Skeletal muscle satellite cell (primary cell): ENCODE results near the gene ARHGAP10.

ENCODE experiments used
- H3K27me3 ChIP-seq: 2 replicates; pipeline ENCODE4 v1.7.0; 2013; ENCODE audit warnings: low read length; ENCODE audit not compliant: control insufficient read depth, insufficient read depth
- H3K36me3 ChIP-seq: 2 replicates; pipeline ENCODE4 v1.7.0; 2013; ENCODE audit warnings: mild to moderate bottlenecking, control low read depth, low read length; ENCODE audit not compliant: insufficient read depth
- H3K4me1 ChIP-seq: 2 replicates; pipeline ENCODE4 v1.7.0; 2013; ENCODE audit warnings: low read length; ENCODE audit not compliant: control insufficient read depth, insufficient read depth
- H3K4me2 ChIP-seq: 2 replicates; pipeline ENCODE4 v1.7.0; 2013; ENCODE audit warnings: mild to moderate bottlenecking, low read length
- H3K4me3 ChIP-seq: 2 replicates; pipeline ENCODE4 v1.7.0; 2013; ENCODE audit warnings: low read length
- H3K9ac ChIP-seq: 2 replicates; pipeline ENCODE4 v1.7.0; 2013; ENCODE audit warnings: mild to moderate bottlenecking, low read depth, low read length, moderate library complexity
- H3K9me3 ChIP-seq: replicated peaks from 2 replicates; pipeline ENCODE4 v1.7.0; 2013; ENCODE audit warnings: mild to moderate bottlenecking, control low read depth, low read length

ARHGAP10 gene

GRCh38 chr4:147822128-147822527 is 90.2 kb downstream of the ARHGAP10 start:
- Histone ChIP-seq H3K27me3 (no peaks in the 10 kb centered on the region), H3K9ac (no peak overlapping the region), H3K36me3 (peaks cover 17% of the 10 kb centered on the region), H3K4me3 (no peak overlapping the region), H3K9me3 (no peaks in the 10 kb centered on the region), H3K4me1 (peaks cover 37% of the 10 kb centered on the region), H3K4me2 (peak overlapping the region; percentile 12)

GRCh38 chr4:147823130-147823529 is 91.2 kb downstream of the ARHGAP10 start:
- peaks cover 17% of the 10 kb centered on the region for H3K36me3 ChIP-seq
- H3K4me1 ChIP-seq, result peaks cover 38% of the 10 kb centered on the region
- no peak overlapping the region for H3K4me2 ChIP-seq
- no peaks in the 10 kb centered on the region for H3K9me3 ChIP-seq
- H3K4me3 ChIP-seq, result no peak overlapping the region
- no peaks in the 10 kb centered on the region for H3K27me3 ChIP-seq
- H3K9ac ChIP-seq, result no peak overlapping the region

- H3K4me2 ChIP-seq, result no peak overlapping the region
- no peak overlapping the region for H3K9ac ChIP-seq
- peaks cover 17% of the 10 kb centered on the region for H3K36me3 ChIP-seq
- H3K9me3 ChIP-seq, result no peaks in the 10 kb centered on the region
- H3K4me3 ChIP-seq, result no peak overlapping the region
- H3K27me3 ChIP-seq, result no peaks in the 10 kb centered on the region
- H3K4me1 ChIP-seq, result peaks cover 48% of the 10 kb centered on the region
These were observed 92.4 kb downstream of the ARHGAP10 start for GRCh38 chr4:147824316-147824715.

- Histone ChIP-seq H3K9me3 (no peaks in the 10 kb centered on the region), H3K4me3 (no peak overlapping the region), H3K9ac (no peak overlapping the region), H3K4me2 (no peak overlapping the region), H3K36me3 (peaks cover 17% of the 10 kb centered on the region), H3K27me3 (no peaks in the 10 kb centered on the region), H3K4me1 (peaks cover 54% of the 10 kb centered on the region)
These were observed 93.0 kb downstream of the ARHGAP10 start for GRCh38 chr4:147824884-147825283.

GRCh38 chr4:147825451-147826287 is 93.8 kb downstream of the ARHGAP10 start:
- Histone ChIP-seq H3K4me2 (peak overlapping the region; percentile 3), H3K9me3 (no peaks in the 10 kb centered on the region), H3K9ac (no peak overlapping the region), H3K36me3 (peaks cover 17% of the 10 kb centered on the region), H3K4me3 (no peak overlapping the region), H3K4me1 (peaks cover 62% of the 10 kb centered on the region), H3K27me3 (no peaks in the 10 kb centered on the region)

- no peak overlapping the region for H3K4me3 ChIP-seq
- no peaks in the 10 kb centered on the region for H3K9me3 ChIP-seq
- no peak overlapping the region for H3K9ac ChIP-seq
- no peaks in the 10 kb centered on the region for H3K27me3 ChIP-seq
- H3K4me1 ChIP-seq, result peaks cover 64% of the 10 kb centered on the region
- peak overlapping the region; percentile 3 for H3K4me2 ChIP-seq
- H3K36me3 ChIP-seq, result peaks cover 17% of the 10 kb centered on the region
These were observed 94.4 kb downstream of the ARHGAP10 start for GRCh38 chr4:147826288-147826646.

GRCh38 chr4:147828331-147828905 is 96.5 kb downstream of the ARHGAP10 start:
- H3K4me3 ChIP-seq, result no peak overlapping the region
- no peaks in the 10 kb centered on the region for H3K9me3 ChIP-seq
- H3K27me3 ChIP-seq, result no peaks in the 10 kb centered on the region
- H3K4me1 ChIP-seq, result peaks cover 68% of the 10 kb centered on the region
- H3K4me2 ChIP-seq, result no peak overlapping the region
- no peak overlapping the region for H3K9ac ChIP-seq
- peaks cover 19% of the 10 kb centered on the region for H3K36me3 ChIP-seq

- Histone ChIP-seq H3K36me3 (peaks cover 18% of the 10 kb centered on the region), H3K9me3 (no peaks in the 10 kb centered on the region), H3K4me1 (peaks cover 69% of the 10 kb centered on the region), H3K4me2 (peak overlapping the region; percentile 68), H3K9ac (peak overlapping the region; percentile 54), H3K27me3 (no peaks in the 10 kb centered on the region), H3K4me3 (peak overlapping the region; percentile 33)
These were observed 97.7 kb downstream of the ARHGAP10 start for GRCh38 chr4:147829401-147830101.

- no peaks in the 10 kb centered on the region for H3K27me3 ChIP-seq
- H3K9me3 ChIP-seq, result no peaks in the 10 kb centered on the region
- peak overlapping the region; percentile 54 for H3K9ac ChIP-seq
- peaks cover 73% of the 10 kb centered on the region for H3K4me1 ChIP-seq
- peak overlapping the region; percentile 68 for H3K4me2 ChIP-seq
- no peak overlapping the region for H3K4me3 ChIP-seq
- H3K36me3 ChIP-seq, result peaks cover 14% of the 10 kb centered on the region
These were observed 98.2 kb downstream of the ARHGAP10 start for GRCh38 chr4:147830102-147830463.

GRCh38 chr4:147830987-147831386 is 99.1 kb downstream of the ARHGAP10 start:
- Histone ChIP-seq H3K9ac (peak overlapping the region; percentile 74), H3K4me1 (peaks cover 72% of the 10 kb centered on the region), H3K4me2 (peak overlapping the region; percentile 66), H3K4me3 (no peak overlapping the region), H3K36me3 (peaks cover 11% of the 10 kb centered on the region), H3K9me3 (no peaks in the 10 kb centered on the region), H3K27me3 (no peaks in the 10 kb centered on the region)

GRCh38 chr4:147831551-147832171 is 99.8 kb downstream of the ARHGAP10 start:
- H3K9me3 ChIP-seq, result no peaks in the 10 kb centered on the region
- peaks cover 11% of the 10 kb centered on the region for H3K36me3 ChIP-seq
- peak overlapping the region; percentile 74 for H3K9ac ChIP-seq
- peak overlapping the region; percentile 40 for H3K4me3 ChIP-seq
- H3K4me2 ChIP-seq, result peak overlapping the region; percentile 66
- peaks cover 73% of the 10 kb centered on the region for H3K4me1 ChIP-seq
- H3K27me3 ChIP-seq, result no peaks in the 10 kb centered on the region
